Retina (tissue), 1 donor: ENCODE results near the gene IFI27.
A peak's percentile ranks its signal among the peaks of the same experiment; 100 is the strongest.
"Not testable (repeated sequence)": the region's sequence is repeated elsewhere in the genome, so short reads cannot be mapped to it uniquely, and the experiment has no call there.

Experiments used
- DNase-seq: peaks from one replicate; pipeline ENCODE4 v3.0.0-alpha.2; 2016

Gene IFI27

DNA sequence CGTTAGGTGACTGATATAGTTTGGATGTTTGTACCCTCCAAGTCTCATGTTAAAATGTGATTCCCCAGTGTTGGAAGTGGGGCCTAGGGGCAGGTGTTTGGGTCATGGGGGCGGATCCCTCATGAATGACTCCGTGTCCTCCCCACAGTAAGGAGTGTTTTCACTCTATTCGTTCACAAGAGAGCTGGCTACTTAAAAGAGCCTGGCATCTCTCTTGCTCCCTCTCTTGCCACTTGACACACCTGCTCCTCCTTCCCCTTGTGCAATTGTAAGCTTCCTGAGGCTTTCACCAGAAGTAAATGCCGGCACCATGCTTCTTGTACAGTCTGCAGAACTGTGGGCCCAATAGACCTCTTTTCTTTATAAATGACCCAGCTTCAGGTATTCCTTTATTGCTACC, 16.3 kb downstream of the IFI27 start:
- DNase-seq, result no peak

DNA sequence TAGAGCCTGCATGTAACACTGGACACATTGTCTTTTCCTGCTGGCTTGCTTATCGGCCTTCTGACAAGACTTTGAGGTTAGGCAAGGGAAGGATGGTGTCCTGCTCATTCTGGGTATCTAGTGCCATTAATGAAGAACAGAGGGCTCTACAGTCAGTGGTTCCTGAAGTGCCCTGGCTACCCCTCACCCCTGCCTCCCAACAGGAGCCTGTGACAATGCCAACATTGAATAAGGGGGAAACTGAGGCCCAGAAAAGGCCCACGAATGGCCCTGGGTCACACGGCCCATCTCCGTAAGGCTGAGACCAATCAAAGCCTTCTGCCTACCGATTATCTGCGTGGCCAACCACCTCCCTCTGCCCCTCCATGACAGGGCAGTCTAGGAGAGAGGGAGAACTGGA, 16.8 kb downstream of the IFI27 start:
- DNase-seq, result no peak

DNA sequence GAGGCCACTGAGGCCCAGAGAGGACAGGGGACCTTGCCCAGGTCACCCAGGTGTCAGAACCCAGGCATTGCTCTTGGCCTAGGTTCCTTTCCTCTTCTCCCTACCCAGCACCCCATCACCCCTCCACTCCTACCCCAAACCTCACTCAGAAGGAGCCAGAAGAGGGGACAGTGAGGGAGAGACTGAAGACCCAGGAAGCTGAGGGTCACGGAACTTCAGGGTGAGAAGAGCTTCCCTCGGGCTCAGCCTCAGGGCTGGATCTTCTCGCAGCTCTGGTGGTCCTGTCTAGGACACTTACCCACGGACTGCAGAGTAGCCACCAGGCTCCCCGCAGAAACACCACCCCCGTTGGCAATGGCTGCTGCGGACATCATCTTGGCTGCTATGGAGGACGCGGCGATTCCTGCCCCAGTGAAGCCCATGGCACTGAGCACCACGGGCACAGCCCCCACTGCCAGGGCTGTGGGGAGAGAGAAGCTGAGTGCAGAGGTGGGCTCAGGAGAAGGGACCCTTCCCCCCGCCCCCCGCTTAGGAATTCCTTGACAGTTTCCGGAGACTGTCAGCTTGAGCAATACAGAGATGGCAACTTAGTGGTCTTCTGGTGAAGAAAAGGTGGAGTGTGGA, 17.8 kb downstream of the IFI27 start:
- DNase-seq, result no peak

DNA sequence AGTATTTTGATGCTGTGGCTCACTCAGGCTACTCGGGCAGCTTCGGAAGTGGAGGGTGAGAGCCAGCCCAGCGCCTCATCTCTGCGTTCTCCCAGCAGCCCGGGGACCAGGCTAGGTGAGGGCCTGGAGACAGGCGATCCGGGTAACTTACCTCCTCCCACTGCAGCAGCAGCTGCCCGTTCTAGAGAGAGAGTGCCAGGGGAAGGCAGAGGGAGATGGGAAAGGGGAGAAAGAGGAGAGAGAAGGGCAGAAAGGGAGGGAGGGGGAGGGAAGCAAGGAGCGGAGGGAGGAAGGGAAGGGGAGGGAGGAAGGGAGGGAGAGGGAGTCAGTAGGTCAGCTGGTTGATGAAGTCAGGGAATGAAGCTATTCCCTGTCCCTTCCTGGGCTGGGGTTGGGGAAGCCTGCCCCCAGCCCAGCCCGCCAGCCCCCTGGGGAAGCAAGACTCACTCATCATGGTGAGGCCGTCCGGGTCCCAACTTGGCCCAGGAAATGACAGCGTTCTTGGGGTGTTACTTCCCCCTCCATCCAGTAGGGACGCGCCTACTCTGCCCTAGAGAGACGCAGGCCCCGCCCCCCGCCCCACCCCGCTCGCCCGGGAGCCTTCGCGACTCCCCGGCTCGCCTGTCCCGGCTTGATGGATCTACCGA, 18.7 kb downstream of the IFI27 start, which contains the start of gene IFI27L2:
Gene IFI27L2 (minus strand): TSS at position 494 of the 647 bp plus-strand sequence. CDS start 40 bp downstream, at position 454.
- peak; percentile 86 for DNase-seq

DNA sequence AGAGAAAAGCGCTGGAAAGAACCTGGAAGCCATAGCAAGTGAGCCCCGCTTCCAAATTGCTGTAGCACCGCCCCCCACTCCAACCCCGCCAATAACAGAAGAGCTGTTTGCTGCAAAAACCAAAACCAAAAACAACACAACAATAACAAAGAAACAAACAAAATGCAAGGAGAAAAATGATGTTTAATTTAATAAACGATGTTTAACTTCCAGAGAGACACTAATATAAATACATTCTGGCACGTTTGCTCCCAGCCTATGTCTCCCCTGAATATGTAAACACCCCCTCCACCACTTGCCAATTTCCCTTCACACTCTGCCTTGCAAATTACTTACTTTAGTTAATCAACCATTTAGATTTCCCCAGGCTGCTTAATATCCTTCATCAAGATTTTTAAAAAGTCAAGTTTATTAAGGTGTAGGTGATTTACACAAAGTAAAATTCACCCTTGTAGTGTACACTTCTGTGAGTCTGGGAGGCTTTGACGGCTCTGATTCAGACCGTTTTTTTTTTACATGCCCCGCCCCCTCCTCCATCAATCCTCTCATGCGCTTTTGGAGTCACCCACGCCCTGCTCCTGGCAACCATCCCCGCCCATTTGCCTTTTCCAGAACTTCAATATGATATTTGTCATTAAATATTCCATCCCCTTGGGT, 19.4 kb downstream of the IFI27 start:
- peak; percentile 61 for DNase-seq

DNA sequence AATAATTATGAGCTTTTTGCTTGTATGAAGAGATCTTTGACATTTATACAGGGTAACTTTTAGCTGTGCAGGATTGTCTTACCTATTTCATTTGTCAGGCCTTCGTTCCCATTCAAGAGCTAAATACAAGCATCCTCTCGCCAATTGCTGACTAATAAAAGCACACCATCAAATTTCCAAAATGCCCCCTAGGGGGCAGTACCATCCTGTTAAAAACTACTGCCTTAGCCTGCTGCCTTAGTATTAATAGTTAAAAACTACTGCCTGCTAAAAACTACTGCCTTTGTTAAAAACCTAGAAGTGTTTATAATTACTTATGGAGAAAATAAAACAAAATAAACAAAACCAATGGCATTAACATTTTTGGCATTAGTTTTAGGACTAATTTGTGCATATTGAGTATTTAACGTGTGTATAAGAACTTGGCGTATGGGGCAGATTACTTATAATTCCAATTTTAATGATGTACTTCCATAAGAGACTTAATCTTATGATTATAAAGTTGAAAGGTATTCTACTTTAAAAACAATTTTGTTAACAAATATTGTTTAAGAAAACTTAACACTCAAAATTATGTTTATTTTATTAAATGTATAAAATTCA, 21.9 kb downstream of the IFI27 start:
- peak; percentile 70 for DNase-seq

DNA sequence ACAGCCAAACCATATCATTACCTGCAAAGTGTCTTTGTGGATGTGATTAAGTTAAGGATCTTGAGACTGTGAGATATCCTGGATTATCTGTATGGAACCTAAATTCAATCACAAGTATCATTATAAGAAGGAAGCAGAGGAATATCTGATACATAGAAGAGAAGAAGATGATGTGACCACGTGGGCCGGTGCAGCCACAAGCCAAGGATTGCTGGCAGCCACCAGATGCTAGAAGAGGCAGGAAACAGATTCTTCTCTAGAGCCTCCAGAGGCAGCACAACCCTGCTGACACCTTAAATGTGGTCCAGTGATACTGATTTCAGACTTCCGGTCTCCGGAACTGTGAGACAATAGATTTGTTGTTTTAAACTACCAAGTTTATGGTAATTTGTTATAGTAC, 24.9 kb downstream of the IFI27 start:
- DNase-seq, result no peak

DNA sequence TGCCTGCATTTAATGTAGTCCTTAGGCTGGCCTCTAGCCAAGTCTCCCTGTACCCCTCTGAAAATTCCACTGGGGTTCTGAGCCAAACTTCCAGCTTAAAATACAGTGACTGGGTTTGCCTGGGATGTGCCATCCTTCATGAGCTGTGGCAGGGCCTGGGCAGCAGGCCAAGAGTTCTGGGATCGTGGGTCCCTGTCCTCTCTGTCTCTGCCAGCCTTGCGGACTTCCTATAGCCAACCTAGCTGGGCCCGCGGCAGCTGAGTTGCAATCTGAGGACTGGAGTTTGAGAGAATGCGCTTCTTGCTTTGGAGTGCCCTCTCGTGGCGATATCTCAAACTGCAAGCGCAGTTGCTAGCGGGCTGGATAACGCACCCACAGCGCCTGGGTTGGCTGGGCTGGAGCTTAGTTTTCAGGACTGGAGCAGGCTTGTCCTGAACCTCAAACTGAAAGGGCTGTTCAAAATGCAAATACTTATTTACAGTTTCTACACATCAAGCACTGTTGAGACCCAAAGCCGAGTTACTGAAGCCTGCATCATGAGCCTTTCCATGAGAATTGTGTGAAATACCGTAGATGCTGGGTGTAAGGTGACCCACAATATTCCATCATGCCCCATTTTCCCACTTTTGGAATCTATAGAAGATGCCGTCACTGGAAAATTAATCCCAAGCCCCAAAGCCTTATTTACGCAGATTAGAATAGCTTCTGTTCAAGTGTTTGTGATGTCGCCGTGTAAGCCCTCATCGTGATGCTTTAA, 26.2 kb downstream of the IFI27 start:
- peak; percentile 89 for DNase-seq

DNA sequence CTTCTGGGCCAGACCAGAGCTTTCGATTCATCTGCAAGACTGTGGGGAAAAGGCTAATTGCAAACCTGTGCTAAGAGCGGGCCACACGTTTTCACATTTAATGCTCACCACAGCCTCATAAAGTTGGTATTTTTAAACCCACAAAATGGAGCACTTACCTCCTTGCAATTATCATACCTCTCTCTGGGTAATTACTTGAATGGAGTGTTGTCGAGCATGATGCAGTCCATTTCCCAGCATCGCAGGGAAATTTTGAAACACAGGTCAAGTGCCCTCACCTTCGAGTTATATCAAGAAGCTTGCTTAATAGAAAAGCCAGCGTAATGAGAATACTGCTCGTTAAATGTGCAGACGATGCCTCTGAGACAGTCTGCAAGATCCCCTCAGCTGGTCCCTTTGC, 27.7 kb downstream of the IFI27 start:
- DNase-seq, result no peak

DNA sequence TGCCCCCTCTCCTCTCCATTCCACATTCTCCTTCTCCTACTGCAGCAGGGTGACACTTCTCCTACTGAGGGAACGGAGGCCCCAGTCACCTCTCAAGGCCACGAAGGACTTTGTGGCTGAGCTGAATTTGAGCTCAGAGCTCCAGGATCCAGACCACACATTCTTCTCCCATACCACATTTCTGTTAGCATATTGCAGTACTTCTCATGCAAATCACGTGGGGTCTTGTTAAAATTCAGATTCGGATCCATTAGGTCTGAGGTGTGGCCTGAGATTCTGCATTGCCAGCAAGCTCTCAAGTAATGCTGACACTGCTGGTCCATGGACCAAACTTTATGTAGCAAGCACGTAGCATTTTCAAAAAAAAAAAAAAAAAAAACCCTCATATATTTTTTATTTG, 28.5 kb downstream of the IFI27 start:
- no peak for DNase-seq

DNA sequence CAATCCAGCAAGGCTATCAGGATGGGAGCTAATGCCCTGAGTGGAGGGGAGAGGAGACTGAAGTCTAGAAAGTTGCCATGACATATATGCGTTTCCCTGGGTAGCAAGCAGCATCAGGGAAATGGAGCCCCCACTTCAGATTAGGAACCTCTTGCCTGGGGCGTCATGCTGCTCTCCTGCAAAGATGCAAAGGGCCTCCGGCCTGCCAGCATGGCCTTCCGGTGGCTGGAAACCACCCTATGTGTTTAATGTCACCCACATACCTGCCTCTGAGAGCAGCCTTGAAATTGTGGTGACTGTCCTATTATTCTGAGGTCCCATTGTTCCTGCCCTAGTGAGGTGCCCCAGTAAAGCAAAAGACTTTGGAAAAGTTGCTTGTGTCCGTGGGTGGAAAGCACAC, 28.9 kb downstream of the IFI27 start:
- no peak for DNase-seq

DNA sequence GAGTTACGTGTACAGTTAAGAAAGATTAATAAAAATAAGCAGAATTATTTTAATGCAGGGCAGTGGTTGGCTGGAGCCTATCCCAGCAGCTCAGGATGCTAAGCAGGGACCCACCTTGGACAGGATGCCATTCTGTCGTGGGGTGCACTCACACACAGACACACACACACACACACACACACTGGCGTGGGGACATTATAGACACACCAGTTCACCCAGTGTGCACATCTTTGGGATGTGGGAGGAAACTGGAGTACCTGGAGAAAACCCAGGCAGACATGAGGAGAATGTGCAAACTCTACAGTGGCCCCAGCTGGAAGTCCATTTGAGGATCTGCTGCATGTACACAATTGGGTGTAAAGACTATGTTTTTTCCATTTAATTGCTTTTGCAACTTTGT, 31.7 kb downstream of the IFI27 start:
- no peak for DNase-seq

DNA sequence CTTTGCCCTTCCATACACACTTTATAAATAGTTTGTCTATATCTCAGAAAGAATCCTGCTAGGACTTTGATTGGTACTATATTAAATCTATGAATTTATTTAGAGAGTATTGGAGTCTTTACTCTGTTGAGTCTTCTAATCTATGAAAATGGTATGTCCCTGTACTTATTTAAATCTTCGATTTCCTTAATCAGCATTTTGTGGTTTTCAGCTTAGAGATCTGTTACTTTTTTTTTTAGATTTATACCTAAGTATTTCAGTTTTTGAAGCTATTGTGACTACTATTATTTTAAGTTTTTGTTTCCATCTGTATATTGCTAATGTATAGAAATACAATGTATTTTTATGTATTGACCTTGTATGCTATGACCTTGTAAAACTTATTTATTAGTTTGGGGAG, 32.3 kb downstream of the IFI27 start:
- DNase-seq, result no peak

DNA sequence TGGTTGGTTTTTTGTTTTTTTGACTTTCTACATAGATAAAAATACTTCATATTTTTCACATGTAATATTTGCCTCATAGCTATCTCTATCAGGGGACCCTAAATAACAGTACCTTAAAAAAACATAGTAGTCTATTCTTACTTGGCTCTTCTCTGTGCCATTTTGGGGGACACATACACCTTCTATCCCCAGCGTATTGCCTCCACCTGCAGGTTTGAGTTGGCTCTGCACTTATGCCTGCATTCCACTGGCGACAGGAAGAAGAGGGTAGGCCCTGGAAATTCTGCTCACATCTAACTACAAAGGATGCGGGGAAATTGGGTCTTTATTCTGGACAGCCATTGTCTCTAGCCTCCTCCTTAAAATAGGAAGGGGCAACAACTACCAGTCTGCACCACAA, 32.7 kb downstream of the IFI27 start:
- no peak for DNase-seq

DNA sequence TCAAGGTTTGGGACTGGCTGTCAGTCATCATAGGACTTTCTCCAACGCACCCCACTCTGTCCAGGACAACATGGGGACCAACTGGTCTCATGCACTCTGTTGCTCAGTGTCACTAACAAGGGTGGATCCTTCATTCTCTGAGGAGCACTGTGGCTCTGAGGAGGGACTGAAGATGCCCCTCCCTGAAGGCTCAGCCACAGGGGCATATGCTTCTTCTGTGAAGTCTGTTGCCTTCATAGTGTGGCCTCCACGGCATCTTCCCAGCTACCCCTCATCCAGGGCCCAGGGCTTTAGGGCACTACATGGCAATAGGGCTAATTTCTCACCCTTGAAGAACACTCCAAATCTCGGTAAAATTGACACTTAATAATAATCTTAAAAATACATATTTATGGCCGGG, 33.2 kb downstream of the IFI27 start:
- DNase-seq, result no peak

DNA sequence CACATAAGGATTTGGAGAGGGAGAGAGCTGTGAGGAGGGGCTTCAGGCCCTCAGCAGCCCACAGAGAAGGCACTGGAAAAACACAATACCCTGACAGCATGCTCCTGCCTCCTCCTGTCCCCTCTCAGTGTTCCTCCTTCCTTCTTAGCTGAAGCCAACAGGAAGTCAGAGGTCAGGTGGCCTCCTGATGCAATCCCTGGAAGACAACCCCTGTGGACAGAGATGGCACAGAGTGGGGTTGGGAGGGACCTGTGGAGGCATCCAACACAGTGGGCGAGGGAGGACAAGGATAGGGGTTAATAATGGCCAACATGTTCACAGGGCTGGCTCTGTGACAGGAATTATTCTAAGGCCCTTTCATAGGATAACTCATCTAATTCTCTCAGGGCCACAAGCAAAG, 34.2 kb downstream of the IFI27 start:
- DNase-seq, result no peak

DNA sequence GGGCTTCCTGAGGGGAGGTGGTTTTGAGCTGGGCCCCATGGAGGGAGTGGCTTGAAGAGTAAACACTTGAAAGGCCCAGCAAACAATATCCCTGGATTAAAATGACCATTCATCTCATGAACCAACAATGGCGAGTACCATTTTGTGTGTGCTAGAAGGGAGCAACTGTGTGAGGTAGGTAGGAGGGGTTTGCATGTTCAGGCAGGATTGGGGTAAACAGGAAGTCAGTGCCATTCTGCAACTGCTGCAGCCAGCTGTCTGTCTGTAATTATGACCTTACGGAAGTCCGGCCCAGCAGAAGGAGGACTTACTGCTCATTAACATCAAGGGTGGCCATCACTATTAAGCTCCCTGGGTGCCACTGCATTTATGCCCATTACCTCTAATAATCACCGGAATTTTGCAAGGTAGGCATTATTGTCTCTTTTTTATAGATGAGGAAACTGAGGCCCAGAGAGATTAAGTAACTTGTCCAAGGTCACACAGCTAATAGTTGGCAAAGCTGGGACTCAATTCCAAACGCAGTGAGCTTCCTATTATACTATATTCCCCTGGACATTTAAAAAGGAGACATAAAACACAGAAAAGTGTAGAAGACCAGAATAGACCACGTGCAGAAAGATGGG, 35.5 kb downstream of the IFI27 start:
- DNase-seq, result no peak

DNA sequence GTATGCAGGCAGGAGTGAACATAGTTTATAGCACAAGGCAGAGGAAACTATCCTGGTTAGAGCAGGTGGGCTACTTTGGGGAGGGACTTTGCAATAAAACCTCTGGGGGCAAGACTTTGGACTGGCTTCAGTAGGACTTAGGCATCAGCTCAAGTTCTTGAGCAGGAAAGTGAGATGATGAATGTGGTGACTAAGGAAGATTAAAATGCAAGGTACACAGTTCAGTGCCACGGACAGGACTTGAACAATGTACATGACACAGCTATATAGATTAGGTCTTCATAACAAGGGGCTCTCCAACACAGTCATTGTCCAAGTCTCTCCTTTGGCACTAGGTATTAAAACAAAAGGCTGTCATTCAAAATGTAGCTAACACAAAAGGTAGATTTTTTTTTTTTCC, 42.1 kb downstream of the IFI27 start:
- DNase-seq, result no peak

DNA sequence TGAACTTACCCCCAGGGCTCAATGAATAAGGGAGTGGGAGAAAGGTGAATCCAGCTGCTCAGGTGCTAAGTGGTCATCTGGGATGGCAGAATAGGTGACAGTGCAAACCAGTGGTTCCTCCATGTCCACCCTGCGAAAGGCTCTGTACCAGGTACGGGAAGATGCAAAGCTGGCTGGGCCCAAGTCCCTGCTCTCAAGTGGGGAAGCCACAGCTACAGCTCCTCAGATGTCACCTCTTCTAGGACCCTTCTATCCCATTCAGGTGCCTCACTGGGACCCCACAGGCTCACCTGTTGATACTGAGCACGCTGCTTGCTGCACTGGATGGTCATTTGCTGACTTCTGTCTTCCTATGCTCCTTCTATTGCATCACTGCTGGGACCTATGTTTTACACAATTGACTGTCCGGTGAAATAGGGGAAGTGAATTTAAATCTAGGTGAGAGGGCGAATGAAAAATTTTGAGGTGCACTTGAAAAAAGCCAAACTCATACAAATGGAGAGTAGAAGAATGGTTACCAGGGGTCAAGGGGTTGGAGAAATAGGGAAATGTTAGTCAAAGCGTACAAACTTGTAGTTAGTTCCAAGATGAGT, 43.3 kb downstream of the IFI27 start:
- no peak for DNase-seq

DNA sequence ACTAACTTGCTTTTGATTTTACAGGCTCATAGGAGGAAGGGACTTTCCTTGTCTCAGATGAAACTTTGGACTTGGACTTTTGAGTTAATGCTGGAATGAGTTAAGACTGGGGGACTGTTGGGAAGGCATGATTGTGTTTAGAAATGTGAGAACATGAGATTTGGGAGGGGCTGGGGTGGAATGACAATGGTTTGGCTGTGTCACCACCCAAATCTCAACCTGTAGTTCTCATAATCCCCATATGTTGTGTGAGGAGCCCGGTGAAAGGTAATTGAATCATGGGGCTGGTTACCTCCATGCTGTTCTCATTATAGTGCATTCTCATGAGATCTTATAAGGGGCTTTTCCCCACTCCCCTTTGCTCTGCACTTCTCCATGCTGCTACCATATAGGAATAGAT, 45.6 kb downstream of the IFI27 start:
- DNase-seq, result not testable (repeated sequence)

DNA sequence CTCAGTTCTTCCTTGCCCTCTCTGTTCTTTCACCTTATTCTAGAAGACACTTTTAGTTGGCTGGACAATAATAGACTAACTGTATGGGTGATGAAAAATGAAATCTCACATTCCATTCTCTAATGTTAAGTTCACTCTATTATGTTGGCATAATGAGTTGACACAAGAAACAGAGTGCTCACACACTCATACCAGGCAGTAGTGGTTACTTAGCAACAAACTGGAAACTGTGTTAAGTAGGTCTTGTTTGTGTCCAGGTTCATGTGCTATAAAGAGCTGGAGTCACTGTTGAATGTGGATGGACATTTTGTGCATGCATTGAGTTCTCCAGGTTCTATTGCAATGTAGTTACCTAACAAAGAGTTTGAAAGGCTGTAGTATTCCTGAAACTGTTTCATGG, 46.7 kb downstream of the IFI27 start:
- DNase-seq, result no peak

DNA sequence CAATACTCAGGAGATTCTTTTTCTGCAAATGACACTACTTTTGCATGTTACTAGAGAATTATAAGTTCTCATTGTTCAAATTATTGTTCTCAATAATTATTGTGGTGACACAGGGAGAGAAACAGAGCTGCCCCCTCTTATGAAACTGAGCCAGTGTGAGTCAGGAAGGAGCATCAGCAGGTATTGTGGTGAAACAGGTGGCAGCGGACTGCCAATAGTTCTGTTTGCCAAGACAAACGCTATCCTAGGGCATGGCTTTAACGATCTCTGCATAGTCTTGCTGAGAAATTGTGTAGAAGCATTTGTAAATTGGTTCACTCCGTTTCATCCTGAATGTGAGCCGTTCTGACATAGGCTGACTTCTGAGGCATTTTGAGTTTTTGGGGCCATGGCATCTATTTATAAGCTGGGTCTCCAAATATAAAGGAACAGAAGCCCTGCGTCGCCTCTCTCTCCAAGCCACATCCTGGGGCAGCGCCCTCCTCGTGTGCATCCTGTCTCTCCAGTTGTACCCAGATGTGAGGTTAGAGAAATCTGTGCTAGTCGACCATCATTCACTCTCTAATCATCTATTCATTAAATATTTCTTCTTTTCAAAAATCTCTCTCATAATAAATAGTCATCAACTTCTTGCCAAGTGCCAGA, 47.8 kb downstream of the IFI27 start:
- DNase-seq, result no peak
